HepG2 (cell line): ENCODE measurements around the gene CNTFR. TPM values are rescaled to one million over a fixed set of nuclear protein-coding genes. Genes with fewer than 3 reads are reported as not detected.

Source experiments
- NRL ChIP-seq: sonication (generic); formaldehyde crosslinking; IDR thresholded peaks from 2 replicates; pipeline ENCODE4 v1.5.0; 2020; ENCODE audit warnings: missing genetic modification reagents, mild to moderate bottlenecking, moderate library complexity, borderline replicate concordance
- ZBTB38 ChIP-seq: sonication (generic); formaldehyde crosslinking; IDR thresholded peaks from 2 replicates; pipeline ENCODE4 v1.5.1; 2020; ENCODE audit warnings: mild to moderate bottlenecking, missing genetic modification reagents
- ZFP36L2 ChIP-seq: sonication (generic); formaldehyde crosslinking; IDR thresholded peaks from 2 replicates; pipeline ENCODE4 v1.4.0; 2020; ENCODE audit warnings: missing genetic modification reagents
- ZNF24 ChIP-seq: fragments of 450-650 bp; IDR thresholded peaks from 2 replicates; pipeline ENCODE4 v1.6.1; 2017; ENCODE audit warnings: antibody characterized with exemption, mild to moderate bottlenecking
- ZNF350 ChIP-seq: sonication (generic); formaldehyde crosslinking; IDR thresholded peaks from 2 replicates; pipeline ENCODE4 v1.4.0; 2020; ENCODE audit warnings: mild to moderate bottlenecking, low read depth, missing genetic modification reagents, borderline replicate concordance
- polyA plus RNA-seq, 8 experiments: library from polyadenylated mRNA; depleted of rRNA in 3 of 8; stranded (reverse) in 7 of 8; unstranded in 1 of 8; fragments of >200 nt; fragmentation: Illumina TruSeq in 4 of 8; extraction: Trizol in 4 of 8; gene quantifications; 2 replicates each; pipeline versions ENCODE4 v1.2.1 to v1.2.3, GENCODE V29; 2011 to 2016; ENCODE audit warnings: low read depth in 4 of 8, missing spikeins in 1 of 8, mixed read lengths in 1 of 8; ENCODE audit not compliant: insufficient read depth in 1 of 8
- total RNA-seq, 5 experiments: library from RNA; depleted of rRNA; stranded (reverse); fragments of >200 nt; fragmentation: Illumina TruSeq; extraction: Trizol; gene quantifications; 2 replicates each; pipeline ENCODE4 v1.2.3, GENCODE V29; 2016; ENCODE audit warnings: low read depth in 1 of 5
- TF ChIP-seq, protein P1 (sequence below): sonication (generic); formaldehyde crosslinking; IDR thresholded peaks from 2 replicates; pipeline ENCODE4 v1.4.0; 2020; ENCODE audit warnings: missing genetic modification reagents
- TF ChIP-seq, protein P2 (sequence below): sonication (generic); formaldehyde crosslinking; IDR thresholded peaks from 2 replicates; pipeline ENCODE4 v1.5.1; 2020; ENCODE audit warnings: mild to moderate bottlenecking, missing genetic modification reagents, moderate library complexity
- TF ChIP-seq, protein P3 (sequence below): sonication (generic); formaldehyde crosslinking; IDR thresholded peaks from 2 replicates; pipeline ENCODE4 v1.9.0; 2021; ENCODE audit warnings: mild to moderate bottlenecking, missing genetic modification reagents
- TF ChIP-seq, protein P4 (sequence below): sonication (generic); formaldehyde crosslinking; IDR thresholded peaks from 2 replicates; pipeline ENCODE4 v1.5.0; 2020; ENCODE audit warnings: mild to moderate bottlenecking, missing genetic modification reagents
- TF ChIP-seq, protein P5 (sequence below): sonication (generic); formaldehyde crosslinking; IDR thresholded peaks from 2 replicates; pipeline ENCODE4 v1.5.1; 2020; ENCODE audit warnings: missing genetic modification reagents, mild to moderate bottlenecking, borderline replicate concordance

Gene CNTFR
- total and polyA plus RNA-seq, 2 of the 13 experiments (the other 11 are each of a cell fraction or from before 2014, with no cell fraction given): not detected

DNA sequence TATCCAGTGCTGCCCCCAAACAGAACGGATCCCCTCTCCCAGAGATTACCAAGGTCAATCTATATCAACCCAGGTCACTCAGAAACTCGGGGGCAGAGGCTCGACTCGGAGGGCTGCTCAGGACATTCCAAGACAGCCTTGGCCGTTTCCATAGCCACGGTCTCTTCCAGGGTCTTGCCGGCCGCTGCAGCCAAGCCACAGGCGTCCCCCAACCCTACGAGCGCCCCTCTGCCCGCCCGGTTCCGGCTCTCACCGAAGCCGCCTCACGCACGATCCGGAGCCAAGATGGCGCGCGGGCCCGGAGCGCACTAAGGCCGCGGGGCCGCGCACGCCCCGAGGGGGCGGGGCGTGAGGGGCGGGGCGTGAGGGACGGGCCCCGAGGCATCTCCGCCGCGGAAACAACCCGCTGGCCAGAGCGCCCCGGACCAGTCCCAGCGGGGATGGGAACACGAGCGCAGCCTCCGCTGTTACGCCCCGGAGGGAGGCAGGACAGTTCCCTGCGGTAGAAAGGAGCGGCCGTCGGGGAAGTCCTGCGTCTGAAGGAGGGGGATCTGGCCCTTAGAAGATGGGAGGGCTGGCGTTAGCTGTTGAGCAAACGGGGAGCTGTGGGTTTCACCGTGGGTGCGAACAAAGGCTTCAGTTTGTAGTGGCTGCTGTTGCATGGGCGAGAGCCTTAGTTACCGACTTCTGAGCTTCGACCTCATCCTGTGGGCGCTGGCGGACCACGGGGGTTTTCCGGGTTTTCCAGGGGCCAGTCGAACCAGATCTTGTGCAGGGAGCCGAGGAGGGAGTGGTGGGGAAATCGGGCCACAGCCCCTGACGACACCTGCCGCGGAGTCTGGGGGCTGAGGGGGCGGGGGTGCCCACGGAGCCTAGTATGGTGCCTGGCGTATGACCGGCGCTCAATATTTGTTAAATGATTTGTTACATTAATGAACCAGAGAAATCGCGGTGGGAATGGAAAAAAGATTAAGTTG lies 22.6 kb upstream of the CNTFR start, which contains the start of gene RPP25L (continued):
- TF ChIP-seq ZNF350 (peak; percentile 26; the same call in 1 of the 2 replicates), ZFP36L2 (no peak), NRL (no peak; the same call in 1 of the 2 replicates), ZBTB38 (CRISPR knock-in tag) (peak; percentile 27; the same call in 1 of the 2 replicates), ZNF24 (no peak)
- TF ChIP-seq, protein P1, sequence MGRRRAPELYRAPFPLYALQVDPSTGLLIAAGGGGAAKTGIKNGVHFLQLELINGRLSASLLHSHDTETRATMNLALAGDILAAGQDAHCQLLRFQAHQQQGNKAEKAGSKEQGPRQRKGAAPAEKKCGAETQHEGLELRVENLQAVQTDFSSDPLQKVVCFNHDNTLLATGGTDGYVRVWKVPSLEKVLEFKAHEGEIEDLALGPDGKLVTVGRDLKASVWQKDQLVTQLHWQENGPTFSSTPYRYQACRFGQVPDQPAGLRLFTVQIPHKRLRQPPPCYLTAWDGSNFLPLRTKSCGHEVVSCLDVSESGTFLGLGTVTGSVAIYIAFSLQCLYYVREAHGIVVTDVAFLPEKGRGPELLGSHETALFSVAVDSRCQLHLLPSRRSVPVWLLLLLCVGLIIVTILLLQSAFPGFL (CRISPR knock-in tag): no peak
- TF ChIP-seq, protein P2, sequence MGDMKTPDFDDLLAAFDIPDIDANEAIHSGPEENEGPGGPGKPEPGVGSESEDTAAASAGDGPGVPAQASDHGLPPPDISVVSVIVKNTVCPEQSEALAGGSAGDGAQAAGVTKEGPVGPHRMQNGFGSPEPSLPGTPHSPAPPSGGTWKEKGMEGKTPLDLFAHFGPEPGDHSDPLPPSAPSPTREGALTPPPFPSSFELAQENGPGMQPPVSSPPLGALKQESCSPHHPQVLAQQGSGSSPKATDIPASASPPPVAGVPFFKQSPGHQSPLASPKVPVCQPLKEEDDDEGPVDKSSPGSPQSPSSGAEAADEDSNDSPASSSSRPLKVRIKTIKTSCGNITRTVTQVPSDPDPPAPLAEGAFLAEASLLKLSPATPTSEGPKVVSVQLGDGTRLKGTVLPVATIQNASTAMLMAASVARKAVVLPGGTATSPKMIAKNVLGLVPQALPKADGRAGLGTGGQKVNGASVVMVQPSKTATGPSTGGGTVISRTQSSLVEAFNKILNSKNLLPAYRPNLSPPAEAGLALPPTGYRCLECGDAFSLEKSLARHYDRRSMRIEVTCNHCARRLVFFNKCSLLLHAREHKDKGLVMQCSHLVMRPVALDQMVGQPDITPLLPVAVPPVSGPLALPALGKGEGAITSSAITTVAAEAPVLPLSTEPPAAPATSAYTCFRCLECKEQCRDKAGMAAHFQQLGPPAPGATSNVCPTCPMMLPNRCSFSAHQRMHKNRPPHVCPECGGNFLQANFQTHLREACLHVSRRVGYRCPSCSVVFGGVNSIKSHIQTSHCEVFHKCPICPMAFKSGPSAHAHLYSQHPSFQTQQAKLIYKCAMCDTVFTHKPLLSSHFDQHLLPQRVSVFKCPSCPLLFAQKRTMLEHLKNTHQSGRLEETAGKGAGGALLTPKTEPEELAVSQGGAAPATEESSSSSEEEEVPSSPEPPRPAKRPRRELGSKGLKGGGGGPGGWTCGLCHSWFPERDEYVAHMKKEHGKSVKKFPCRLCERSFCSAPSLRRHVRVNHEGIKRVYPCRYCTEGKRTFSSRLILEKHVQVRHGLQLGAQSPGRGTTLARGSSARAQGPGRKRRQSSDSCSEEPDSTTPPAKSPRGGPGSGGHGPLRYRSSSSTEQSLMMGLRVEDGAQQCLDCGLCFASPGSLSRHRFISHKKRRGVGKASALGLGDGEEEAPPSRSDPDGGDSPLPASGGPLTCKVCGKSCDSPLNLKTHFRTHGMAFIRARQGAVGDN (CRISPR knock-in tag): peak; percentile 82
- TF ChIP-seq, protein P3, sequence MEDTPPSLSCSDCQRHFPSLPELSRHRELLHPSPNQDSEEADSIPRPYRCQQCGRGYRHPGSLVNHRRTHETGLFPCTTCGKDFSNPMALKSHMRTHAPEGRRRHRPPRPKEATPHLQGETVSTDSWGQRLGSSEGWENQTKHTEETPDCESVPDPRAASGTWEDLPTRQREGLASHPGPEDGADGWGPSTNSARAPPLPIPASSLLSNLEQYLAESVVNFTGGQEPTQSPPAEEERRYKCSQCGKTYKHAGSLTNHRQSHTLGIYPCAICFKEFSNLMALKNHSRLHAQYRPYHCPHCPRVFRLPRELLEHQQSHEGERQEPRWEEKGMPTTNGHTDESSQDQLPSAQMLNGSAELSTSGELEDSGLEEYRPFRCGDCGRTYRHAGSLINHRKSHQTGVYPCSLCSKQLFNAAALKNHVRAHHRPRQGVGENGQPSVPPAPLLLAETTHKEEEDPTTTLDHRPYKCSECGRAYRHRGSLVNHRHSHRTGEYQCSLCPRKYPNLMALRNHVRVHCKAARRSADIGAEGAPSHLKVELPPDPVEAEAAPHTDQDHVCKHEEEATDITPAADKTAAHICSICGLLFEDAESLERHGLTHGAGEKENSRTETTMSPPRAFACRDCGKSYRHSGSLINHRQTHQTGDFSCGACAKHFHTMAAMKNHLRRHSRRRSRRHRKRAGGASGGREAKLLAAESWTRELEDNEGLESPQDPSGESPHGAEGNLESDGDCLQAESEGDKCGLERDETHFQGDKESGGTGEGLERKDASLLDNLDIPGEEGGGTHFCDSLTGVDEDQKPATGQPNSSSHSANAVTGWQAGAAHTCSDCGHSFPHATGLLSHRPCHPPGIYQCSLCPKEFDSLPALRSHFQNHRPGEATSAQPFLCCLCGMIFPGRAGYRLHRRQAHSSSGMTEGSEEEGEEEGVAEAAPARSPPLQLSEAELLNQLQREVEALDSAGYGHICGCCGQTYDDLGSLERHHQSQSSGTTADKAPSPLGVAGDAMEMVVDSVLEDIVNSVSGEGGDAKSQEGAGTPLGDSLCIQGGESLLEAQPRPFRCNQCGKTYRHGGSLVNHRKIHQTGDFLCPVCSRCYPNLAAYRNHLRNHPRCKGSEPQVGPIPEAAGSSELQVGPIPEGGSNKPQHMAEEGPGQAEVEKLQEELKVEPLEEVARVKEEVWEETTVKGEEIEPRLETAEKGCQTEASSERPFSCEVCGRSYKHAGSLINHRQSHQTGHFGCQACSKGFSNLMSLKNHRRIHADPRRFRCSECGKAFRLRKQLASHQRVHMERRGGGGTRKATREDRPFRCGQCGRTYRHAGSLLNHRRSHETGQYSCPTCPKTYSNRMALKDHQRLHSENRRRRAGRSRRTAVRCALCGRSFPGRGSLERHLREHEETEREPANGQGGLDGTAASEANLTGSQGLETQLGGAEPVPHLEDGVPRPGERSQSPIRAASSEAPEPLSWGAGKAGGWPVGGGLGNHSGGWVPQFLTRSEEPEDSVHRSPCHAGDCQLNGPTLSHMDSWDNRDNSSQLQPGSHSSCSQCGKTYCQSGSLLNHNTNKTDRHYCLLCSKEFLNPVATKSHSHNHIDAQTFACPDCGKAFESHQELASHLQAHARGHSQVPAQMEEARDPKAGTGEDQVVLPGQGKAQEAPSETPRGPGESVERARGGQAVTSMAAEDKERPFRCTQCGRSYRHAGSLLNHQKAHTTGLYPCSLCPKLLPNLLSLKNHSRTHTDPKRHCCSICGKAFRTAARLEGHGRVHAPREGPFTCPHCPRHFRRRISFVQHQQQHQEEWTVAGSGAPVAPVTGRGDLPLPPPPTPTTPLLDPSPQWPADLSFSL (CRISPR knock-in tag): no peak
- TF ChIP-seq, protein P4, sequence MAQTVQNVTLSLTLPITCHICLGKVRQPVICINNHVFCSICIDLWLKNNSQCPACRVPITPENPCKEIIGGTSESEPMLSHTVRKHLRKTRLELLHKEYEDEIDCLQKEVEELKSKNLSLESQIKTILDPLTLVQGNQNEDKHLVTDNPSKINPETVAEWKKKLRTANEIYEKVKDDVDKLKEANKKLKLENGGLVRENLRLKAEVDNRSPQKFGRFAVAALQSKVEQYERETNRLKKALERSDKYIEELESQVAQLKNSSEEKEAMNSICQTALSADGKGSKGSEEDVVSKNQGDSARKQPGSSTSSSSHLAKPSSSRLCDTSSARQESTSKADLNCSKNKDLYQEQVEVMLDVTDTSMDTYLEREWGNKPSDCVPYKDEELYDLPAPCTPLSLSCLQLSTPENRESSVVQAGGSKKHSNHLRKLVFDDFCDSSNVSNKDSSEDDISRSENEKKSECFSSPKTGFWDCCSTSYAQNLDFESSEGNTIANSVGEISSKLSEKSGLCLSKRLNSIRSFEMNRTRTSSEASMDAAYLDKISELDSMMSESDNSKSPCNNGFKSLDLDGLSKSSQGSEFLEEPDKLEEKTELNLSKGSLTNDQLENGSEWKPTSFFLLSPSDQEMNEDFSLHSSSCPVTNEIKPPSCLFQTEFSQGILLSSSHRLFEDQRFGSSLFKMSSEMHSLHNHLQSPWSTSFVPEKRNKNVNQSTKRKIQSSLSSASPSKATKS (CRISPR knock-in tag): no peak
- TF ChIP-seq, protein P5, sequence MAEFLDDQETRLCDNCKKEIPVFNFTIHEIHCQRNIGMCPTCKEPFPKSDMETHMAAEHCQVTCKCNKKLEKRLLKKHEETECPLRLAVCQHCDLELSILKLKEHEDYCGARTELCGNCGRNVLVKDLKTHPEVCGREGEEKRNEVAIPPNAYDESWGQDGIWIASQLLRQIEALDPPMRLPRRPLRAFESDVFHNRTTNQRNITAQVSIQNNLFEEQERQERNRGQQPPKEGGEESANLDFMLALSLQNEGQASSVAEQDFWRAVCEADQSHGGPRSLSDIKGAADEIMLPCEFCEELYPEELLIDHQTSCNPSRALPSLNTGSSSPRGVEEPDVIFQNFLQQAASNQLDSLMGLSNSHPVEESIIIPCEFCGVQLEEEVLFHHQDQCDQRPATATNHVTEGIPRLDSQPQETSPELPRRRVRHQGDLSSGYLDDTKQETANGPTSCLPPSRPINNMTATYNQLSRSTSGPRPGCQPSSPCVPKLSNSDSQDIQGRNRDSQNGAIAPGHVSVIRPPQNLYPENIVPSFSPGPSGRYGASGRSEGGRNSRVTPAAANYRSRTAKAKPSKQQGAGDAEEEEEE: no peak
